Gastrocnemius medialis (tissue), 4 donors: Measurements from ENCODE around the gene ZNF674. TPM values are rescaled to one million over a fixed set of nuclear protein-coding genes. Genes with fewer than 3 reads are reported as not detected.
"Not testable (repeated sequence)": the region's sequence is repeated elsewhere in the genome, so short reads cannot be mapped to it uniquely, and the experiment has no call there.

ENCODE experiments used
- ATAC-seq, 2 donors: fragments of 150-250 bp; one replicate each; pipeline ENCODE4 v1.9.1; 2016
- DNase-seq, 2 donors: peaks; one replicate each; pipeline ENCODE4 v3.0.0-alpha.2; 2019
- H3K27ac ChIP-seq, 4 donors: fragments of 200-600 bp; sonication (generic); 1 replicate in 1 of 4; 2 replicates in 3 of 4; pipeline ENCODE4 v1.5.1; 2016 to 2018; ENCODE audit warnings: mild to moderate bottlenecking in 2 of 4, moderate library complexity in 1 of 4
- H3K27me3 ChIP-seq, 3 donors: fragments of 200-600 bp; sonication (generic) in 2 of 3; 1 replicate in 1 of 3; 2 replicates in 2 of 3; pipeline versions ENCODE4 v1.5.1 to v1.6.0; 2016 to 2019; ENCODE audit warnings: mild to moderate bottlenecking in 1 of 3, moderate library complexity in 1 of 3
- H3K36me3 ChIP-seq, 2 donors: fragments of 200-600 bp; sonication (generic) in 1 of 2; one replicate each; pipeline ENCODE4 v1.5.1; 2017 to 2018
- H3K4me1 ChIP-seq, 2 donors: fragments of 200-600 bp; sonication (generic) in 1 of 2; one replicate each; pipeline ENCODE4 v1.5.1; 2016 to 2017; ENCODE audit warnings: mild to moderate bottlenecking in 2 of 2
- H3K4me3 ChIP-seq, 4 donors: fragments of 200-600 bp; sonication (generic) in 3 of 4; 1 replicate in 1 of 4; 2 replicates in 3 of 4; pipeline ENCODE4 v1.5.1; 2016 to 2019; ENCODE audit warnings: mild to moderate bottlenecking in 2 of 4
- H3K9me3 ChIP-seq, 3 donors: fragments of 200-600 bp; sonication (generic) in 2 of 3; 1 replicate in 1 of 3; 2 replicates in 2 of 3; pipeline ENCODE4 v1.5.1; 2016 to 2019
- POLR2A ChIP-seq, 2 donors: fragments of 450-650 bp; IDR thresholded peaks; one replicate each; pipeline ENCODE4 v1.6.1; 2017; ENCODE audit warnings: antibody characterized with exemption in 2 of 2, mild to moderate bottlenecking in 2 of 2, moderate library complexity in 2 of 2
- in situ Hi-C, 4 donors: fragments of 200-750 bp; cut with MboI; loops; one replicate each; pipeline versions ENCODE4 v1.15.0 to v1.8.0; 2017; ENCODE audit warnings: low sequenced_read_pairs in 4 of 4
- intact Hi-C: fragments of 100-400 bp; cut with DNase I; formaldehyde crosslinking; loops from one replicate; pipeline ENCODE4 v1.15.1; 2023; ENCODE audit warnings: low total_unique reads
- total RNA-seq, 4 donors: library from RNA; depleted of rRNA; stranded (reverse); fragments of >200 nt; gene quantifications; one replicate each; pipeline versions ENCODE4 v1.1.0 to v1.2.3, GENCODE V29; 2016
- TF ChIP-seq, protein P1 (sequence below), 5 experiments: fragments of 450-650 bp in 3 of 5; fragments of 200-600 bp in 2 of 5; sonication (generic) in 2 of 5; IDR thresholded peaks in 4 of 5; conservative IDR thresholded peaks in 1 of 5; 1 replicate in 4 of 5; 2 replicates in 1 of 5; pipeline ENCODE4 v1.5.1; 2016 to 2019; ENCODE audit warnings: antibody characterized with exemption in 5 of 5, mild to moderate bottlenecking in 3 of 5, moderate library complexity in 3 of 5

Gene ZNF674
- total RNA-seq, 4 donors from 2014 or later: 1.4 to 2.6 (median 2.1) TPM

- intact Hi-C loops: no loop called here
These were observed 42.4 kb downstream of the ZNF674 start for GRCh38 chrX:46502848-46503247.

GRCh38 chrX:46500054-46500453 is 45.2 kb downstream of the ZNF674 start:
- in situ Hi-C loops (no loop called here), intact Hi-C loops (no loop called here)
- Histone ChIP-seq H3K4me1 (no peaks in the 10 kb centered on the region), H3K36me3 (peaks cover 0 to 31% of the 10 kb centered on the region in 2 donors), H3K27ac (no peak overlapping the region), H3K27me3 (no peaks in the 10 kb centered on the region), H3K4me3 (no peak overlapping the region), H3K9me3 (peaks cover 0 to 43% (median 3%) of the 10 kb centered on the region in 3 donors)
- DNase-seq (no peak), ATAC-seq (no peak)
- TF ChIP-seq POLR2A (IDR thresholded peaks at IDR 0.05): no peak
- TF ChIP-seq, protein P1, sequence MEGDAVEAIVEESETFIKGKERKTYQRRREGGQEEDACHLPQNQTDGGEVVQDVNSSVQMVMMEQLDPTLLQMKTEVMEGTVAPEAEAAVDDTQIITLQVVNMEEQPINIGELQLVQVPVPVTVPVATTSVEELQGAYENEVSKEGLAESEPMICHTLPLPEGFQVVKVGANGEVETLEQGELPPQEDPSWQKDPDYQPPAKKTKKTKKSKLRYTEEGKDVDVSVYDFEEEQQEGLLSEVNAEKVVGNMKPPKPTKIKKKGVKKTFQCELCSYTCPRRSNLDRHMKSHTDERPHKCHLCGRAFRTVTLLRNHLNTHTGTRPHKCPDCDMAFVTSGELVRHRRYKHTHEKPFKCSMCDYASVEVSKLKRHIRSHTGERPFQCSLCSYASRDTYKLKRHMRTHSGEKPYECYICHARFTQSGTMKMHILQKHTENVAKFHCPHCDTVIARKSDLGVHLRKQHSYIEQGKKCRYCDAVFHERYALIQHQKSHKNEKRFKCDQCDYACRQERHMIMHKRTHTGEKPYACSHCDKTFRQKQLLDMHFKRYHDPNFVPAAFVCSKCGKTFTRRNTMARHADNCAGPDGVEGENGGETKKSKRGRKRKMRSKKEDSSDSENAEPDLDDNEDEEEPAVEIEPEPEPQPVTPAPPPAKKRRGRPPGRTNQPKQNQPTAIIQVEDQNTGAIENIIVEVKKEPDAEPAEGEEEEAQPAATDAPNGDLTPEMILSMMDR (IDR thresholded peaks at IDR 0.05 in 4 of 5, conservative IDR thresholded peaks at IDR 0.05 in 1 of 5): no peak

More at GRCh38 chrX:46502848-46503247, 42.4 kb downstream of the ZNF674 start:
- TF ChIP-seq, protein P1 (IDR thresholded peaks at IDR 0.05 in 4 of 5, conservative IDR thresholded peaks at IDR 0.05 in 1 of 5): no peak
- Histone ChIP-seq H3K9me3 (peaks cover 0 to 39% (median 3%) of the 10 kb centered on the region in 3 donors), H3K4me3 (no peak overlapping the region), H3K36me3 (peaks cover 0 to 32% of the 10 kb centered on the region in 2 donors), H3K27ac (no peak overlapping the region), H3K4me1 (no peaks in the 10 kb centered on the region), H3K27me3 (no peaks in the 10 kb centered on the region)
- DNase-seq (no peak), ATAC-seq (no peak)
- in situ Hi-C loops: no loop called here

- H3K27ac ChIP-seq: no peak overlapping the region
- H3K4me1 ChIP-seq: no peaks in the 10 kb centered on the region
- in situ Hi-C loops (no loop called here), intact Hi-C loops (no loop called here)
- no peaks in the 10 kb centered on the region for H3K9me3 ChIP-seq
- no peak overlapping the region for H3K4me3 ChIP-seq
- ATAC-seq (no peak), DNase-seq (no peak)
- no peaks in the 10 kb centered on the region for H3K36me3 ChIP-seq
- TF ChIP-seq POLR2A (IDR thresholded peaks at IDR 0.05): no peak
- TF ChIP-seq, protein P1 (IDR thresholded peaks at IDR 0.05 in 4 of 5, conservative IDR thresholded peaks at IDR 0.05 in 1 of 5): no peak
- no peaks in the 10 kb centered on the region for H3K27me3 ChIP-seq
These were observed 56.5 kb downstream of the ZNF674 start for GRCh38 chrX:46488712-46489111.

DNA sequence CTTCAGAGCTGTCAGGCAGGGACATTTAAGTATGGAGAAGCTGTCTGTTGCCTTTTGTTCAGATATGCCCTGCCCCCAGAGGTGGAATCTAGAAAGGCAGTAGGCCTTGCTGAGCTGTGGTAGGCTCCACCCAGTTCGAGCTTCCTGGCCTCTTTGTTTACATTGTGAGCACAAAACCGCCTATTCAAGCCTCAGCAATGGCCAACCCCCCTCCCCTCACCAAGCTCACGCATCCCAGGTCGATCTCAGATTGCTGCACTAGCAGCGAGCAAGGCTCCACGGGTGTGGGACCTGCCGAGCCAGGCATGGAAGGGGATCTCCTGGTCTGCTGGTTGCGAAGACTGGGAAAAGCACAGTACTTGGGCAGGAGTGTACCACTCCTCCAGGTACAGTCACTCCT is 59.3 kb downstream of the ZNF674 start:
- Histone ChIP-seq H3K36me3 (no peaks in the 10 kb centered on the region), H3K27ac (no peak overlapping the region), H3K9me3 (no peaks in the 10 kb centered on the region), H3K4me3 (no peak overlapping the region), H3K4me1 (no peaks in the 10 kb centered on the region), H3K27me3 (no peaks in the 10 kb centered on the region)
- DNase-seq (no peak), ATAC-seq (no peak)
- in situ Hi-C loops: no loop called here
- intact Hi-C loops: no loop called here
- TF ChIP-seq, protein P1 (IDR thresholded peaks at IDR 0.05 in 4 of 5, conservative IDR thresholded peaks at IDR 0.05 in 1 of 5): no peak
- TF ChIP-seq POLR2A (IDR thresholded peaks at IDR 0.05): no peak

DNA sequence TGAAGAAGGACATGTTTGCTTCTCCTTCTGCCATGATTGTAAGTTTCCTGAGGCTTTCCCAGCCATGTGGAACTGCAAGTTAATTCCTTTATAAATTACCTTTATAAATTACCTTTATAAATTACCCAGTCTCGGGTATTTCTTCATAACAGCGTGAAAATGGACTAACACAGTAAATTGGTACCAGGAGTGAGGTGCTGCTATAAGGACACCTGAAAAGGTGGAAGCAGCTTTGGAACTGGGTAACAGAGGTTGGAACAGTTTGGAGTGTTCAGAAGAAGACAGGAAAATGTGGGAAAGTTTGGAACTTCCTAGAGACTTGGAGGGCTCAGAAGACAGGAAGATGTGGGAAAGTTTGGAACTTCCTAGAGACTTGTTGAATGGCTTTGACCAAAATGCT is 66.6 kb downstream of the ZNF674 start:
- H3K27ac ChIP-seq, intact Hi-C loops, H3K4me1 ChIP-seq, H3K36me3 ChIP-seq, ATAC-seq, H3K27me3 ChIP-seq, H3K9me3 ChIP-seq, H3K4me3 ChIP-seq, DNase-seq, in situ Hi-C loops: not testable (repeated sequence)
